ENCODE results near the gene TBC1D2. TPM values are rescaled to one million over a fixed set of nuclear protein-coding genes. Genes with fewer than 3 reads are reported as not detected.
"Not testable (repeated sequence)": the region's sequence is repeated elsewhere in the genome, so short reads cannot be mapped to it uniquely, and the experiment has no call there.

TBC1D2 gene
- total RNA-seq, 1 experiment from 2014 or later = 4.5 TPM

DNA sequence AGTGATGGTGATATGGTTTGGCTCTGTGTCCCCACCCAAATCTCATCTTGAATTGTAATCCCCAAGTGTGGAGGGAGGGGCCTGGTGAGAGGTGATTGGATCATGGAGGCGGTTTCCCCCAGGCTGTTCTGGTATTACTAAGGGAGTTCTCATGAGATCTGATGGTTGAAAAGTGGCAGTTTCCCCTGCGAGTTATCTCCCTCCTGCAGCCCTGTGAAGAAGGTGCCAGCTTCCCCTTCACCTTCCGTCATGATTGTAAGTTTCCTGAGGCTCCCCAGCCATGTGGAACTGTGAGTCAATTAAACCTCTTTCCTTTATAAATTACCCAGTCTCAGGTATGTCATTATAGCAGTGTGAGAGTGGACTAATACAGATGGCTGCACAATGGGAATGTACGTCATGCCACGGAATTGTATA lies 80.9 kb downstream of the TBC1D2 start:
- not testable (repeated sequence) for H3K4me3 ChIP-seq (ENCODE audit: insufficient read depth, low read depth, low read length); H3K27me3 ChIP-seq (ENCODE audit: control insufficient read depth, insufficient read depth, low read length); H3K36me3 ChIP-seq (replicated peaks; ENCODE audit: control insufficient read depth, insufficient read depth, low read length); DNase-seq

DNA sequence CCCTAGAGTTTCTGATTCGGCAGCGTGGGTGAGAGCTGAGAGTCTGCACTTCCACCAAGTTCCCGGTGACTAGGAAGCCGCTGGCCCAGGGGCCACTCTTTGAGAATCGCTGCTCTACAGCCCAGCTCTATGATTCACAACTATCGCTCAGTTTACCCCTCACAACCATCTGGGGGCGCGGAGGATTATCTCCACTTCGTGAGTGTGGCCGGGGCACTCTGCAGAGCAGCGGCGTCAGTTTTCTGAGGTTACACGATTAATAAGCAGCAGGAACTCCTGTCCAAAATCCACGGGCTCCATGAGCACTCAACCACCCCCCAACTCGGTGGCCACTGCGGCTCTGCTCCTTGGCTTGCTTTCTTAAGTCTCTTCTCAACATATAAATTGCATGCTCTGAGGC lies 82.3 kb downstream of the TBC1D2 start:
- H3K4me3 ChIP-seq (ENCODE audit: insufficient read depth, low read depth, low read length) = no peak overlapping the region
- no peak for DNase-seq
- no peaks in the 10 kb centered on the region for H3K36me3 ChIP-seq (replicated peaks; ENCODE audit: control insufficient read depth, insufficient read depth, low read length)
- no peaks in the 10 kb centered on the region for H3K27me3 ChIP-seq (ENCODE audit: control insufficient read depth, insufficient read depth, low read length)

DNA sequence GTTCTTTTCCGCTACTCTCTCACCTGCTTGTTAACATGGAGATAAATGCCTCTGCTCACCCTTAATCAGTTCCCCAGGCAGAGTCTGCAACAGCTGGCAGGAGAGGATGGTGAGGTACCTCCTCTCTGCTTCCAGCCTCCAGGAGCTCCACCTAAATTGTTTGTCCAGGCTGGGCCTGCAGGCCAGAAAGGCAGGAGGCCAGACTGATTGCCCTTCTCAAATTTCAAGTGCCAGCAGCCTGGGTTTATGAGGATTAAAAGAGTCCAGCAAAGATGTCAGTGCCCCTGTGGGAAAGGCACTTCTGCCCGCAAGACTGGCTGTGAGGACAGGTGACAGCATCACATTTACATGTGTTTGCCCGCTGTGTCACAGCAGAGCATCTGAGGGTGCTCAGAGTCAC lies 82.8 kb downstream of the TBC1D2 start:
- no peaks in the 10 kb centered on the region for H3K36me3 ChIP-seq (replicated peaks; ENCODE audit: control insufficient read depth, insufficient read depth, low read length)
- no peak overlapping the region for H3K4me3 ChIP-seq (ENCODE audit: insufficient read depth, low read depth, low read length)
- peak; percentile 61 for DNase-seq
- no peaks in the 10 kb centered on the region for H3K27me3 ChIP-seq (ENCODE audit: control insufficient read depth, insufficient read depth, low read length)

GRCh38 chr9:98171176-98171925 lies 84.1 kb downstream of the TBC1D2 start:
- no peaks in the 10 kb centered on the region for H3K27me3 ChIP-seq (ENCODE audit: control insufficient read depth, insufficient read depth, low read length)
- peak; percentile 66 for DNase-seq
- no peaks in the 10 kb centered on the region for H3K36me3 ChIP-seq (replicated peaks; ENCODE audit: control insufficient read depth, insufficient read depth, low read length)
- H3K4me3 ChIP-seq (ENCODE audit: insufficient read depth, low read depth, low read length) = no peak overlapping the region

GRCh38 chr9:98168941-98169488 lies 86.4 kb downstream of the TBC1D2 start:
- peak; percentile 87 for DNase-seq
- H3K36me3 ChIP-seq (replicated peaks; ENCODE audit: control insufficient read depth, insufficient read depth, low read length) = no peaks in the 10 kb centered on the region
- H3K4me3 ChIP-seq (ENCODE audit: insufficient read depth, low read depth, low read length) = no peak overlapping the region
- no peaks in the 10 kb centered on the region for H3K27me3 ChIP-seq (ENCODE audit: control insufficient read depth, insufficient read depth, low read length)

DNA sequence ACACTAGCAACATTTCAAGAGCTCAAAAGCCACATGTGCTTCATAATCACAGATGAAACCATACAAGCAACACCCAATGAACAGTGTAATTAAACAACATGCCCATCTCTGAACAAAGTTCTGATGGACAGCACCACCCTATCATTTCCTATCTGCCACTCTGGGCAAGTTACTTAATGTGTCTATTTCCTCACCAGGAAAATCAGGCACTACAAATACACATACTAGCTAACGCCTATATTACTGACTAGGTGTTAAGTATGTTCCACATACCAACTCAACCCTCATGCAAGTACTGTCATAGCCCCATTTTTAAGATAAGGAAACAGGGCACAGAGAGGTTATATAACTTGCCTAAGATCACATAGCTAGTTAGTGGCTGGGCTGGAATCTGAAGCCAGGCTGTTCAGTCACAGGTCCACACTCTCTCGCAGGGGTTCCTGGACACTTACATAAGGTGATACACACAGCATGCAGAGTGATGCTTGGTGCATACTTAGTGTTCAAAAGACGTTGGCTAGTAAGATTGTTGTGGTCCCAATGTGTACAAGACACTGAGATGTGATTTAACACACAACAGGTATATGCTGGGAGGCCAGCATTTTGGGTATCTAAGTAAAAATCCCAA lies 87.2 kb downstream of the TBC1D2 start:
- H3K4me3 ChIP-seq (ENCODE audit: insufficient read depth, low read depth, low read length) = no peak overlapping the region

GRCh38 chr9:98164912-98165311 lies 90.5 kb downstream of the TBC1D2 start:
- H3K36me3 ChIP-seq (replicated peaks; ENCODE audit: control insufficient read depth, insufficient read depth, low read length) = no peaks in the 10 kb centered on the region
- H3K27me3 ChIP-seq (ENCODE audit: control insufficient read depth, insufficient read depth, low read length) = no peaks in the 10 kb centered on the region

More for the DNA sequence above, 87.2 kb downstream of the TBC1D2 start:
- Histone ChIP-seq H3K36me3 (replicated peaks; ENCODE audit: control insufficient read depth, insufficient read depth, low read length) (no peaks in the 10 kb centered on the region), H3K27me3 (ENCODE audit: control insufficient read depth, insufficient read depth, low read length) (no peaks in the 10 kb centered on the region)
- no peak for DNase-seq

DNA sequence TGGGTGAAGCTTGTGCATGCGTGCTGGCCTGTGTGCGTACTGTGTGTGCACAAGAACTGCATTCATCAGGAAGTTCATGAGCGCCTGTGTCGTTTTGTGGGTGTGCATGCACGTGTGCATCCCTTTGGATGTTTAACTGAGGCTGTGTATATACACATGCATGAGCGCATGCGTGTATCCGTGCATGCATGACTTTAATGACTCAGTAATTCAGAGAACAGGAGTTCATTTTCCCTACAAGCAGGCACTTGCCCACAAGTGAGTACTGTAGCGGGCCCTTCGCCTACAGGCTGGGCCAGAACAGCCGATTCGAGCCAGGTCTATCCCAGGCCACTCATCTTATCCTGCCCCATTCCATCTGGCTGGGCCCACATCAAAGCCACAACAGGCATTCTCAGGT lies 92.8 kb downstream of the TBC1D2 start:
- Histone ChIP-seq H3K36me3 (replicated peaks; ENCODE audit: control insufficient read depth, insufficient read depth, low read length) (peaks cover under 1% of the 10 kb centered on the region; the same call in 1 of the 2 replicates), H3K4me3 (ENCODE audit: insufficient read depth, low read depth, low read length) (no peak overlapping the region), H3K27me3 (ENCODE audit: control insufficient read depth, insufficient read depth, low read length) (no peaks in the 10 kb centered on the region)
- DNase-seq = no peak

More at GRCh38 chr9:98164912-98165311, 90.5 kb downstream of the TBC1D2 start:
- DNase-seq = no peak
- no peak overlapping the region for H3K4me3 ChIP-seq (ENCODE audit: insufficient read depth, low read depth, low read length)

DNA sequence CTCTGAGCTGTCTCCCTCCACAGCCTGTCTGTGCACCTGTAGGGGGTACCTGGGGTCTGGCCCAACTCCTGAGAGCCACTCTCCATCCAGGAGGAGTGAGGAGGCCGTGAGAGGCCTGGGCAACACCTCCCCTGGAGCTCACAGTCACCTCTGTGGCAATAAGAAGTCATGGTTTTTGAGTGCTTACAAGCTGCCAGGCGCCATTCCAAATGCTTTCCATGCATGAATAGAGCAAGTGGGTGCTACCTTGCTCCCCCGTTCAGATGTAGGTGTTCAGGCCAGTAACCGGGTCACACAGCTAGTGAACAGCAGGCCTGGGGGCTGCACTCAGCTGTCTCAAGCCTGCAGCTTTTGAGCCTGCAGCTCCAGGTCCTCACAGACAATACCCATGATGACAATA lies 93.6 kb downstream of the TBC1D2 start:
- H3K4me3 ChIP-seq (ENCODE audit: insufficient read depth, low read depth, low read length) = no peak overlapping the region
- no peak for DNase-seq
- peaks cover 4% of the 10 kb centered on the region; the same call in 1 of the 2 replicates for H3K36me3 ChIP-seq (replicated peaks; ENCODE audit: control insufficient read depth, insufficient read depth, low read length)
- no peaks in the 10 kb centered on the region for H3K27me3 ChIP-seq (ENCODE audit: control insufficient read depth, insufficient read depth, low read length)

- peaks cover 4% of the 10 kb centered on the region; the same call in 1 of the 2 replicates for H3K36me3 ChIP-seq (replicated peaks; ENCODE audit: control insufficient read depth, insufficient read depth, low read length)
- no peaks in the 10 kb centered on the region for H3K27me3 ChIP-seq (ENCODE audit: control insufficient read depth, insufficient read depth, low read length)
- no peak for DNase-seq
- H3K4me3 ChIP-seq (ENCODE audit: insufficient read depth, low read depth, low read length) = no peak overlapping the region
Observed at GRCh38 chr9:98159790-98160189, 95.7 kb downstream of the TBC1D2 start.

- Histone ChIP-seq H3K4me3 (ENCODE audit: insufficient read depth, low read depth, low read length) (no peak overlapping the region), H3K36me3 (replicated peaks; ENCODE audit: control insufficient read depth, insufficient read depth, low read length) (peaks cover 5% of the 10 kb centered on the region), H3K27me3 (ENCODE audit: control insufficient read depth, insufficient read depth, low read length) (no peaks in the 10 kb centered on the region)
- DNase-seq = no peak
Observed at GRCh38 chr9:98159301-98159700, 96.1 kb downstream of the TBC1D2 start.

DNA sequence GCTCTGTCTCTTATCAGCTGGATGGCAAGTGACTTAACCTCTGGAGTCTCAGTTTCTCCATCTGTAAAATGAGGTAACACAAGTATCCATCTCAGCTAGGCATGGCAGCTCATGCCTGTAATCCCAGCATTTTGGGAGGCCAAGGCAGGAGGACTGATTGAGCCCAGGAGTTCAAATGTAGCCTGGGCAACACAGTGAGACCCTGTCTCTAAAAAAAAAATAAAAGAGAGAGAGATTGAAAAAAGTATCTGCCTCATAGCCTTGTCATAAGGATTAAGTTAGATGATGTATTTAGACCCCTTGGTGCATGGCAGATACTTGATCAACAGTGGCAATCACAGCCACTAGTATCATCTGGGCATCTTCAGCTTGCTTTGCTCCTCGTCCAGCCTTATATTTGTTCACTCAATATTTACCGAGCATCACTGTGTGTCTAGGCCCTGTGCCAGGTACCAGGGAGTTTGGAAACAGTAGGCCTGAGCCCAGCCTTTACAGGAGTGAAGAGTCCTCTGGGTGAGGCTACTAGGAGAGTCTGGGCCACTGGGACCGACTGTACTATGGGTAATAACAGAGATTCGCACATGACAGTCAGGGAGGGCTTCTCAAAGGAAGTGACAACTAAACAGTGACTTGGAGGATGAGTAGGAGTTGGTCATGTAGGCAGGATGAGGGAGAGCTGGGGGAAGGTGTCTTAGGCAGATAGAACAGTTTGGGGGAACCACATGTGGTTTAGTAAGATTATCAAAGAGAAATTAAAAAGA lies 97.2 kb downstream of the TBC1D2 start:
- peaks cover 6% of the 10 kb centered on the region for H3K36me3 ChIP-seq (replicated peaks; ENCODE audit: control insufficient read depth, insufficient read depth, low read length)
- no peak for DNase-seq
- H3K27me3 ChIP-seq (ENCODE audit: control insufficient read depth, insufficient read depth, low read length) = no peaks in the 10 kb centered on the region
- H3K4me3 ChIP-seq (ENCODE audit: insufficient read depth, low read depth, low read length) = no peak overlapping the region

GRCh38 chr9:98157372-98157771 lies 98.1 kb downstream of the TBC1D2 start:
- no peak overlapping the region for H3K4me3 ChIP-seq (ENCODE audit: insufficient read depth, low read depth, low read length)
- DNase-seq = no peak
- H3K27me3 ChIP-seq (ENCODE audit: control insufficient read depth, insufficient read depth, low read length) = no peaks in the 10 kb centered on the region
- peaks cover 6% of the 10 kb centered on the region for H3K36me3 ChIP-seq (replicated peaks; ENCODE audit: control insufficient read depth, insufficient read depth, low read length)

DNA sequence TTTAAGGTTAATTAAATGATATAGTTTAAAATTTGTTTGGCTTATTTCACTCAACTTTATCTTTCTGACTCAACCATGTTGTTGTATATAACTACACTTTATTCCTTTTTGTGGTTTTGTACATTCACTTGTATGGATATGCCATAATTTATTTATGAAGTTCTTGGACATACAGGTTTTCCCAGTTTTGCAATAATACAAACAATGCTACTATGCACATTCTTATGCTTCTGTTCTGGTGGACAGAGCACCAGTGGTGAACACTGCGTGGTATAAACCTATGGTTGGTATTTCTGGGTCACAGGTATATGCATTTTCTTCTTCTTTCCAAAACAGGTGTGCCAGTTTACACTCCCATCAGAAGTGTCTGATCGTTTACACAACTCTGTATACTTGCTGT lies 100.8 kb downstream of the TBC1D2 start:
- Histone ChIP-seq H3K4me3 (ENCODE audit: insufficient read depth, low read depth, low read length) (no peak overlapping the region), H3K36me3 (replicated peaks; ENCODE audit: control insufficient read depth, insufficient read depth, low read length) (peaks cover 8% of the 10 kb centered on the region), H3K27me3 (ENCODE audit: control insufficient read depth, insufficient read depth, low read length) (no peaks in the 10 kb centered on the region)
- DNase-seq = no peak
